ENCODE measurements around the gene LDHB.
A peak's percentile ranks its signal among the peaks of the same experiment; 100 is the strongest.
"Not testable (repeated sequence)": the region's sequence is repeated elsewhere in the genome, so short reads cannot be mapped to it uniquely, and the experiment has no call there.

The LDHB gene

DNA sequence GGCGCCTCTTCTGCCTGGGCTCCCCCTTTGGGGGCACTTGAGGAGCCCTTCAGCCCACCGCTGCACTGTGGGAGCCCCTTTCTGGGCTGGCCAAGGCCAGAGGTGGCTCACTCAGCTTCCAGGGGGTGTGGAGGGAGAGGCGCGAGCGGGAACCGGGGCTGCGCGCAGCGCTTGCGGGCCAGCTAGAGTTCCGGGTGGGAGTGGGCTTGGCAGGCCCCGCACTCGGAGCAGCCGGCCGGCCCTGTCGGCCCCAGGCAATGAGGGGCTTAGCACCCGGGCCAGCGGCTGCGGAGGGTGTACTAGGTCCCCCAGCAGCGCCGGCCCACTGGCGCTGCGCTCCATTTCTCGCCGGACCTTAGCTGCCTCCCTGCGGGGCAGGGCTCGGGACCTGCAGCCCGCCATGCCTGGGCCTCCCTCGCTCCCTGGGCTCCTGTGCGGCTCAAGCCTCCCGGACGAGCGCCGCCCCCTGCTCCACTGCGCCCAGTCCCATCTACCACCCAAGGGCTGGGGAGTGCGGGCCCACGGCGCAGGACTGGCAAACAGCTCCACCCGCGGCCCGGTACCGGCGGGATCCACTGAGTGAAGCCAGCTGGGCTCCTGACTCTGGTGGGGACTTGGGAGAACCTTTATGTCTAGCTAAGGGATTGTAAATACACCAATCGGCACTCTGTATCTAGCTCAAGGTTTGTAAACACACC lies 3.9 kb upstream of the LDHB start:
- DNase-seq (ENCODE audit: low spot score); FAIRE-seq: not testable (repeated sequence)

GRCh38 chr12:21659383-21659782 lies 1.7 kb upstream of the LDHB start:
- DNase-seq (ENCODE audit: low spot score) (no peak), FAIRE-seq (no peak)

GRCh38 chr12:21656905-21657325 lies 727 bp downstream of the LDHB start:
- DNase-seq (ENCODE audit: low spot score) (peak; percentile 38), FAIRE-seq (peak; percentile 55)

- no peak for FAIRE-seq
- DNase-seq (ENCODE audit: low spot score), result no peak
These were observed 2.1 kb downstream of the LDHB start for GRCh38 chr12:21655591-21655990.

GRCh38 chr12:21651821-21652220 lies 5.8 kb downstream of the LDHB start:
- DNase-seq (ENCODE audit: low spot score) (no peak), FAIRE-seq (no peak)

- DNase-seq (ENCODE audit: low spot score) (no peak), FAIRE-seq (no peak)
These were observed 6.6 kb downstream of the LDHB start for GRCh38 chr12:21650997-21651396.

DNA sequence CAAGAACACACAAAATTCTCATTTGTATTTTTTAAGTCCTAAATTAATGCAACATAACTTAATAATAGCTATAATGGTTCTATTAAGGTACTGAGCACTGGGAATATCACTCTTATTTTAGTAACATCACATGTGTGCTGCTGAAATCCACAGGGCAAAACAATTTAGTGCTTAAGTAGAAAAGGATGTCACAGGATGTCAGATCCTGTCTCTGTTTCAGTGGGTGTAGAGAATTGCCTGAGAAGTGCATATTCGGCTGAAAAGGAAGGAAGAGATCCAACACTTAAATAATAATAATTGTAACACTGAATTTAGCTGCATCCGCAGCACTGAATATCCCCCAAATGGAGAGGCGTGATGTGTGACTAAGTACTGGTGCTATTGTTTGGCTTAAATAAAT lies 8.6 kb downstream of the LDHB start:
- DNase-seq (ENCODE audit: low spot score) (no peak), FAIRE-seq (no peak)

DNA sequence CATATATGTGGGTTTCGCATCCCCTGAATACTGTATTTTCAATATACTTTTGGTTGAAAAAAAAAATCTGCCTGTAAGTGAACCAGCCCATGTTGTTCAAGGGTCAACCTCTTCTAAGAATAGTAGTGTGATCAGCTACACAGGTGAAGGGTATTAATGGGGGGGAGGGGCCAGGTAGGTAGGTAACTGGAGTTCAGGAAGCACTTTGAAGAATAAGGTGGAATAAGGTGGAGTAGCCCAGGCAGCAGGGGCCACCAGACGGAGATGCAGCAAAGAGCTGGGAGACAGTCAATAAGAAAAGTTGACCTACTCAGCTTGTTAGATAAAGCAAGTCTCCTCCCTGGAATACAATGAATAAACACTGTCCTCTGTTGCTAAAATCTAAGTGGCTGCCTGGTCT lies 9.3 kb downstream of the LDHB start:
- FAIRE-seq, result no peak
- no peak for DNase-seq (ENCODE audit: low spot score)

DNA sequence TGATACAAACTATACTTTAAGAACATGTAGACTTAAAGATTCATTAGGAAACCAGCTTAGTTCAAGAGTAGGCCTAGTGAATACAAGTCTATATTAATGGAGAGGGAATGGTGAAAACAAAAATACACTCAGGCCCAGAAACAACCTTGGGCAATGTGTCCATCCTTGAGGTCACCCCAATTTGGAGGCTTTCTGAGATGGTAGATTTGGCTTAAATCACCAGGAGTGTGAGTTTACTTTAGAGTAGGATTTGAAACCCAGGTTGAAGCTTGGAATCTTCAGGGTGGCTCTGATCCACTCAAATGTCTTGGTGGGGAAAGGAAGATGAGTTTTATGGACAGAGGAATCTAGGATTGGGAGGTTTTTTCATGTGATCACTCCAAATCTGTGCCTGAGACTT lies 10.5 kb downstream of the LDHB start:
- DNase-seq (ENCODE audit: low spot score) (no peak), FAIRE-seq (no peak)

DNA sequence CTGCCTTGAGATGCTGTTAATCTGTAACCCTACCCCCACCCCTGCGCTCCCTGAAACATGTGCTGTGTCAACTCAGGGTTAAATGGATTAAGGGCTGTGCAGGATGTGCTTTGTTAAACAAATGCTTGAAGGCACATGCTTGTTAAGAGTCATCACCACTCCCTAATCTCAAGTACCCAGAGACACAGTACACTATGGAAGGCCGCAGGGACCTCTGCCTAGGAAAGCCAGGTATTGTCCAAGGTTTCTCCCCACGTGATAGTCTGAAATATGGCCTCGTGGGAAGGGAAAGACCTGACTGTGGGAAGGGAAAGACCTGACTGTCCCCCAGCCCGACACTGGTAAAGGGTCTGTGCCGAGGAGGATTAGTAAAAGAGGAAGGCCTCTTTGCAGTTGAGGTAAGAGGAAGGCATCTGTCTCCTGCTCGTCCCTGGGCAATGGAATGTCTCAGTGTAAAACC lies 12.6 kb downstream of the LDHB start:
- not testable (repeated sequence) for FAIRE-seq; DNase-seq (ENCODE audit: low spot score)

GRCh38 chr12:21644516-21644915 lies 13.1 kb downstream of the LDHB start:
- DNase-seq (ENCODE audit: low spot score), result no peak
- no peak for FAIRE-seq

GRCh38 chr12:21643758-21644157 lies 13.9 kb downstream of the LDHB start:
- FAIRE-seq (no peak), DNase-seq (ENCODE audit: low spot score) (no peak)

- FAIRE-seq (no peak), DNase-seq (ENCODE audit: low spot score) (no peak)
These were observed 14.8 kb downstream of the LDHB start for GRCh38 chr12:21642707-21643389.

DNA sequence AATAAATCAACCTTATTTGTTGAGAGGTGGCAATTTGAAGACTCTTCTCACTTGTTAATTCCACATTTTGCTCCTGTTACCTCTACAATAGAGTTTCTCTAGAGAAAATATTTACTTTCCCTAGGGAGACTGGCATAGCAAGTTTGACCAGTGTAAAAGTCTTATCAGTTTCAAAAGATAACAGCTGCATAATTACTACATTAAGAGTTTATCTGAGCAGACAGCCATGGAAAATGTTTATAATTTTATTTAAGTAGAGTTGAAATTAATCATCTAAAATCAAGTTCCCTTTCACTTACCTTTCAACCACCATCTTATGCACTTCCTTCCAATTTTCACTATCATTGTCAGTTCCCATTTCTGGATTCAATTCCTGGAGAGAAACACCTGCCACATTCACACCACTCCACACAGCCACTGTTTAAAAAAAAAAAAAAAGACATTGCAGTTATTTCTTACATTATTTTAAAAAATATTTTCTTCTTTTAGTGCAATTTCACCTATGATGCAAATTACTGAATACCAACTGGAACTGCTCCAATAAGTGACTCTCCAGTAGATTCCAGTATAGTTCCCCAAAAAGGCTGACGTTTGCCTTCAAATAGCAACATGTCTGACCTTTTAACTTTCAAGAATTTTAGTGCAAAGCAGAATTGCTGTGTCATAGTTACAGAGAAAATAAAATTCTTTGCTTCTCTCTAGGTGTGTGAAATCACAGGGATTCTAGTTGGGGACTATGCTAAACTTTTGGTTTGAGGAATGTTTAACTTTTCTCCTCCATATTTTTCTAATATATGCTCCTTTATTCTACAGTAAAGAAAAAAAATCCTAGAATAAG lies 19.4 kb downstream of the LDHB start:
- DNase-seq (ENCODE audit: low spot score) (no peak), FAIRE-seq (no peak)

- DNase-seq (ENCODE audit: low spot score), result no peak
- FAIRE-seq, result no peak
These were observed 23.4 kb downstream of the LDHB start for GRCh38 chr12:21634245-21634644.

GRCh38 chr12:21631367-21631766 lies 26.3 kb downstream of the LDHB start:
- no peak for DNase-seq (ENCODE audit: low spot score)
- FAIRE-seq, result no peak

- FAIRE-seq (no peak), DNase-seq (ENCODE audit: low spot score) (no peak)
These were observed 29.7 kb downstream of the LDHB start for GRCh38 chr12:21627924-21628323.

GRCh38 chr12:21618566-21618965 lies 39.1 kb downstream of the LDHB start:
- FAIRE-seq, result no peak
- DNase-seq (ENCODE audit: low spot score), result no peak

DNA sequence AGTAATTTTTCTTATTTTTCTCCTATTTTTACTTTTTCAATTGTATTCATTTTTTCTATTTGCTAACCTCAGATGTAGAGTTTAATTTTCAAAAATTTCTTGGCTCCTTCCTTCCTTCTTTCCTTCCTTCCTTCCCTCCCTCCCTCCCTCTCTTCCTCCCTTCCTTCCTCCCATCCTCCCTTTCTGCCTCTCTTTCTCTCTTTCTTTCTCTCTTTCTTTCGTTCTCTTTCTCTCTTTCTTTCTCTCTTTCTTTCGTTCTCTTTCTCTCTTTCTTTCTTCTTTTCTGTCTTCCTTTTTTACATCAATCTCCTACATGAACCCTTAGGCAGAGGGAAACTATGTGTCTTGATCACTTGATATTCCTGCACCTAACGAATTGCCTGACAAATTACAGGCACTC lies 40.6 kb downstream of the LDHB start:
- DNase-seq (ENCODE audit: low spot score) (no peak), FAIRE-seq (no peak)

GRCh38 chr12:21615431-21615830 lies 42.2 kb downstream of the LDHB start:
- FAIRE-seq, result no peak
- DNase-seq (ENCODE audit: low spot score), result no peak

- FAIRE-seq, result no peak
- DNase-seq (ENCODE audit: low spot score), result no peak
These were observed 43.1 kb downstream of the LDHB start for GRCh38 chr12:21614506-21614905.

DNA sequence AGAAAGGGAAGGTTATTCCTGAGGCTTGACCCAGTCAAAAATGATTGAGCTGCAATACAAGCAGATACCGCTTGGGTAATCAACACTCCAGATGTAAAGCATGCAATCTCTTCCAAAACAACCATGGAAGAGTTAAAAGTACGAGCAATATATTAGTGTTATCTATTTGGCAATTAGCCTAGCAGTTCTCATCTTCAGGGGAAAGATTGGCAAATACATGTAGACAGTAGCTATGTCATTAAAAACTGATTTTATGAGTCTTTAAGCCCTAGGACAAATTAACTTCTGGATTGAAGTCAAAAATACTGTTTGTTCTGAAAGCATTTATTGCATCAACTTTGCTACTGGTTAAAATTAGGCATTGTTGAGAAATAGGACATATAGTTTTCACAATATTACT lies 43.7 kb downstream of the LDHB start:
- DNase-seq (ENCODE audit: low spot score) (no peak), FAIRE-seq (no peak)

Measured in urothelium cell line (cell line).